Mucosa of stomach (tissue), 1 donor: ENCODE data around the gene GMDS.

Source experiments
- H3K27me3 ChIP-seq: one replicate; pipeline ENCODE4 v1.7.0; 2013; ENCODE audit warnings: mild to moderate bottlenecking, low read length; ENCODE audit not compliant: control insufficient read depth, insufficient read depth
- H3K36me3 ChIP-seq: one replicate; pipeline ENCODE4 v1.7.0; 2013; ENCODE audit warnings: low read length; ENCODE audit not compliant: control insufficient read depth, insufficient read depth
- H3K4me1 ChIP-seq: one replicate; pipeline ENCODE4 v1.7.0; 2013; ENCODE audit warnings: mild to moderate bottlenecking, low read length; ENCODE audit not compliant: control insufficient read depth, insufficient read depth
- H3K4me3 ChIP-seq: one replicate; pipeline ENCODE4 v1.7.0; 2013; ENCODE audit warnings: low read length
- H3K9ac ChIP-seq: one replicate; pipeline ENCODE4 v1.7.0; 2013; ENCODE audit warnings: mild to moderate bottlenecking, low read length, moderate library complexity
- H3K9me3 ChIP-seq: one replicate; pipeline ENCODE4 v1.7.0; 2013; ENCODE audit warnings: mild to moderate bottlenecking, low read length, moderate library complexity; ENCODE audit not compliant: control insufficient read depth
- donor health status: Pancreatic carcinoma.

GMDS gene

GRCh38 chr6:1867197-1867596 is 378.2 kb downstream of the GMDS start:
- Histone ChIP-seq H3K27me3 (no peaks in the 10 kb centered on the region), H3K9me3 (no peaks in the 10 kb centered on the region), H3K4me3 (no peak overlapping the region), H3K9ac (no peak overlapping the region), H3K4me1 (peaks cover 15% of the 10 kb centered on the region), H3K36me3 (no peaks in the 10 kb centered on the region)

- peaks cover 11% of the 10 kb centered on the region for H3K4me1 ChIP-seq
- H3K36me3 ChIP-seq, result no peaks in the 10 kb centered on the region
- no peaks in the 10 kb centered on the region for H3K27me3 ChIP-seq
- H3K9ac ChIP-seq, result no peak overlapping the region
- no peak overlapping the region for H3K4me3 ChIP-seq
- H3K9me3 ChIP-seq, result no peaks in the 10 kb centered on the region
Observed at GRCh38 chr6:1865585-1865984, 379.8 kb downstream of the GMDS start.

GRCh38 chr6:1864496-1864895 is 380.9 kb downstream of the GMDS start:
- no peak overlapping the region for H3K4me3 ChIP-seq
- no peak overlapping the region for H3K9ac ChIP-seq
- H3K9me3 ChIP-seq, result no peaks in the 10 kb centered on the region
- no peaks in the 10 kb centered on the region for H3K27me3 ChIP-seq
- H3K4me1 ChIP-seq, result peaks cover 11% of the 10 kb centered on the region
- no peaks in the 10 kb centered on the region for H3K36me3 ChIP-seq

GRCh38 chr6:1862411-1862810 is 383.0 kb downstream of the GMDS start:
- Histone ChIP-seq H3K27me3 (no peaks in the 10 kb centered on the region), H3K4me1 (peaks cover 11% of the 10 kb centered on the region), H3K36me3 (no peaks in the 10 kb centered on the region)

GRCh38 chr6:1860756-1861348 is 384.6 kb downstream of the GMDS start:
- Histone ChIP-seq H3K36me3 (no peaks in the 10 kb centered on the region), H3K27me3 (no peaks in the 10 kb centered on the region), H3K9me3 (no peaks in the 10 kb centered on the region), H3K4me1 (peaks cover 5% of the 10 kb centered on the region), H3K9ac (no peak overlapping the region), H3K4me3 (no peak overlapping the region)

More at GRCh38 chr6:1862411-1862810, 383.0 kb downstream of the GMDS start:
- Histone ChIP-seq H3K9me3 (no peaks in the 10 kb centered on the region), H3K9ac (no peak overlapping the region), H3K4me3 (no peak overlapping the region)

- no peaks in the 10 kb centered on the region for H3K4me1 ChIP-seq
- H3K9ac ChIP-seq, result no peak overlapping the region
- H3K4me3 ChIP-seq, result no peak overlapping the region
- no peaks in the 10 kb centered on the region for H3K27me3 ChIP-seq
- no peaks in the 10 kb centered on the region for H3K9me3 ChIP-seq
- no peaks in the 10 kb centered on the region for H3K36me3 ChIP-seq
Observed at GRCh38 chr6:1858859-1859258, 386.5 kb downstream of the GMDS start.

- Histone ChIP-seq H3K4me1 (no peaks in the 10 kb centered on the region), H3K4me3 (no peak overlapping the region), H3K9ac (no peak overlapping the region), H3K36me3 (no peaks in the 10 kb centered on the region), H3K27me3 (no peaks in the 10 kb centered on the region), H3K9me3 (no peaks in the 10 kb centered on the region)
Observed at GRCh38 chr6:1858196-1858595, 387.2 kb downstream of the GMDS start.

GRCh38 chr6:1856381-1856780 is 389.0 kb downstream of the GMDS start:
- Histone ChIP-seq H3K4me3 (no peak overlapping the region), H3K9me3 (no peaks in the 10 kb centered on the region), H3K9ac (no peak overlapping the region), H3K36me3 (no peaks in the 10 kb centered on the region), H3K27me3 (no peaks in the 10 kb centered on the region), H3K4me1 (no peaks in the 10 kb centered on the region)

- H3K4me1 ChIP-seq, result peaks cover 2% of the 10 kb centered on the region
- H3K36me3 ChIP-seq, result no peaks in the 10 kb centered on the region
- H3K27me3 ChIP-seq, result no peaks in the 10 kb centered on the region
- no peak overlapping the region for H3K9ac ChIP-seq
- H3K9me3 ChIP-seq, result no peaks in the 10 kb centered on the region
- H3K4me3 ChIP-seq, result no peak overlapping the region
Observed at GRCh38 chr6:1855890-1856289, 389.5 kb downstream of the GMDS start.

- no peaks in the 10 kb centered on the region for H3K36me3 ChIP-seq
- H3K4me1 ChIP-seq, result peaks cover 10% of the 10 kb centered on the region
- no peaks in the 10 kb centered on the region for H3K9me3 ChIP-seq
- H3K9ac ChIP-seq, result no peak overlapping the region
- no peaks in the 10 kb centered on the region for H3K27me3 ChIP-seq
- no peak overlapping the region for H3K4me3 ChIP-seq
Observed at GRCh38 chr6:1854296-1854695, 391.1 kb downstream of the GMDS start.

- Histone ChIP-seq H3K4me3 (no peak overlapping the region), H3K27me3 (no peaks in the 10 kb centered on the region), H3K4me1 (peaks cover 10% of the 10 kb centered on the region), H3K9ac (no peak overlapping the region), H3K36me3 (no peaks in the 10 kb centered on the region), H3K9me3 (no peaks in the 10 kb centered on the region)
Observed at GRCh38 chr6:1853761-1854160, 391.6 kb downstream of the GMDS start.

GRCh38 chr6:1851681-1852456 is 393.5 kb downstream of the GMDS start:
- no peak overlapping the region for H3K4me3 ChIP-seq
- no peaks in the 10 kb centered on the region for H3K36me3 ChIP-seq
- no peak overlapping the region for H3K9ac ChIP-seq
- no peaks in the 10 kb centered on the region for H3K9me3 ChIP-seq
- H3K27me3 ChIP-seq, result no peaks in the 10 kb centered on the region
- H3K4me1 ChIP-seq, result peaks cover 10% of the 10 kb centered on the region
